Psoas muscle (tissue), 8 donors: ENCODE measurements around the gene NFATC2. TPM values are rescaled to one million over a fixed set of nuclear protein-coding genes. Genes with fewer than 3 reads are reported as not detected.

Source experiments
- ATAC-seq, 4 donors: fragments of 200-7000 bp; cut with Tn5 transposase; one replicate each; pipeline ENCODE4 v1.9.1; 2020; ENCODE audit warnings: moderate library complexity in 3 of 4, mild to moderate bottlenecking in 2 of 4
- DNase-seq, 2 donors: peaks; one replicate each; pipeline ENCODE4 v3.0.0-alpha.2; 2020
- H3K27ac ChIP-seq: fragments of 200-600 bp; one replicate; pipeline ENCODE4 v1.8.0; 2022
- H3K27me3 ChIP-seq, 3 donors: fragments of 200-600 bp in 1 of 3; one replicate each; pipeline versions ENCODE4 v1.6.1 to v1.8.0; 2013 to 2022; ENCODE audit warnings: low read length in 2 of 3, mild to moderate bottlenecking in 2 of 3, moderate library complexity in 1 of 3; ENCODE audit not compliant: insufficient read depth in 3 of 3
- H3K36me3 ChIP-seq, 2 donors: fragments of 200-600 bp in 1 of 2; one replicate each; pipeline versions ENCODE4 v1.6.1 to v1.8.0; 2013 to 2022; ENCODE audit warnings: low read depth in 1 of 2, mild to moderate bottlenecking in 1 of 2, moderate library complexity in 1 of 2; ENCODE audit not compliant: insufficient read depth in 1 of 2
- H3K4me1 ChIP-seq: fragments of 200-600 bp; one replicate; pipeline ENCODE4 v1.8.0; 2022
- H3K4me3 ChIP-seq: fragments of 200-600 bp; one replicate; pipeline ENCODE4 v1.8.0; 2022; ENCODE audit warnings: mild to moderate bottlenecking
- H3K9me3 ChIP-seq: fragments of 200-600 bp; one replicate; pipeline ENCODE4 v1.8.0; 2022
- CTCF ChIP-seq: fragments of 200-600 bp; IDR thresholded peaks from one replicate; pipeline ENCODE4 v1.8.0; 2022; ENCODE audit warnings: antibody characterized with exemption
- WGBS, 3 donors: extraction: QIAGEN DNeasy Blood & Tissue Kit; methylation state at CpG; one replicate each; pipeline versions ENCODE4 v1.1.6 to v1.1.7; 2013; 5-methylcytosine and 5-hydroxymethylcytosine counted together
- intact Hi-C, 2 donors: fragments of 100-400 bp; cut with DNase I; formaldehyde crosslinking; loops; one replicate each; pipeline versions ENCODE4 v1.11.0 to v1.14.2; 2022
- polyA plus RNA-seq, 3 donors: library from polyadenylated mRNA; stranded (reverse); fragments of 200-250 nt; gene quantifications; one replicate each; pipeline ENCODE4 v1.2.3, GENCODE V29; 2013
- total RNA-seq, 4 donors: library from RNA; stranded (reverse); fragmentation: NEBNext Ultra II Directional in 2 of 4; extraction: Animal tissue kit (Norgen Biotek cat#: 25700) in 2 of 4; gene quantifications; one replicate each; pipeline versions ENCODE4 v1.2.1 to v1.2.4, GENCODE V29; 2021 to 2023
- donor health status: healthy with polysubstance abuse.
- donor health status: DM: no; HTN: no; CAD: no; lungs with moderate emphysema.
- donor health status: Bipolar disorder and iron deficiency.
- donor health status: healthy.
- donor health status: DM: yes; HTN: yes; CAD: no.
- donor health status: DM: no; HTN: no; CAD: no.
- donor health status: DM: no; HTN: no; CAD: no.
- donor health status: DM: yes; HTN: yes; CAD: no.

NFATC2 gene
- total and polyA plus RNA-seq, 7 donors, result 0.18 to 3.1 (median 0.64) TPM

DNA sequence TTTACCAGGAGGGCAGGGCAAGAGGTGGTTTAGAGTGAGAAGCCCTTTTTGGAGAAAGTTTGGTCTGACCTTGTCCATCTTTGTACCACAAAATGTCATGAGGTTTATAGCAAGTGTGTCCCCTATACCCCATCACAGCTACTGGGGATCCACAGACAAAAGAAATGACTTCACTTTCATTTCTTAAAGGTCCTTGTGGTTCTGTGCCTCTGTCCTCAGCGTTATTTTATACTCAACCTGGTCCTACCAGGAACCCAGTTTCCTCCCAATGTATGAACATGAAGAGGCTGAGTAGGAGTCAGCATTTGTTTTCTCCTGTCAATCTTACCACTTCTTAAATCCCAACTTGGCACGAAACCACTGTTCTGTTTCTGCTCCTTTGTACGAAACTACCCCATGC, 157.6 kb downstream of the NFATC2 start:
- no peak for ATAC-seq
- no peaks in the 10 kb centered on the region for H3K36me3 ChIP-seq
- no peak overlapping the region for H3K27ac ChIP-seq
- H3K9me3 ChIP-seq, result no peaks in the 10 kb centered on the region
- H3K4me3 ChIP-seq, result no peak overlapping the region
- intact Hi-C loops, result no loop called here
- no peaks in the 10 kb centered on the region for H3K27me3 ChIP-seq
- 76 to 92% (median 76%) methylated on average over 3 of the region's 3 CpGs for WGBS, 3 donors
- DNase-seq, result no peak
- H3K4me1 ChIP-seq, result peaks cover 10% of the 10 kb centered on the region
- TF ChIP-seq CTCF, result no peak

DNA sequence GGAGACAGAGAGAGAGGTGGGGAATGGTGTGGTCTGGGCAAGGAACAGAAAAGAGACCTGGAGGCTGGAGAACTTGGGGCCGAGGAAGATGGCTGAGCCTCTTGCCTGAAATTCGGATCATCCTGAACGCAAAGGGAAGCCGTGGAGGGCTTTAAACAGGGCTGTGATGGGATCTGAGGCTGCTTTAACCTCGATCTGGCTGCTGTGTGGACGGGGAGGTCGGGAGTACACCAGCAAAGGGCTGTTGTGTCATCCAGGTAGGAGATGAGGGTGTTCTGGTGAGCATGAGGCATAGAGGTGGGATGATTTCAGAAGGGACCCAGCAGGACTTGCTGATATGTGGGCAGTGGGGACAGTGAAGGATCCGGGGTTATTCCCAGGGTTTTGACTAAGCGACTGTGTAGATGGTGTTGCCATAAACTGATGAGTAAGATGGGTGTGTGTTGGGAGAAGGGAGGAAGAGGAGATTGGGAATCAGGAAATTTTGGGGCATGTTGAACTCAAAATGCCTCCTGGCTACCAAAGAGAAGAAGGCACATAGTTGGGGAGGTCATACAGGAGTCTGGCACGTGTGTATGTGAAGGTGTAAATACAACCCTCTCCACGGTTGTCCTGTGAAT, 158.5 kb downstream of the NFATC2 start:
- TF ChIP-seq CTCF, result no peak
- no peak overlapping the region for H3K27ac ChIP-seq
- H3K27me3 ChIP-seq, result no peaks in the 10 kb centered on the region
- no peak for DNase-seq
- intact Hi-C loops, result no loop called here
- no peak for ATAC-seq
- H3K4me1 ChIP-seq, result peaks cover 10% of the 10 kb centered on the region
- H3K36me3 ChIP-seq, result no peaks in the 10 kb centered on the region
- no peaks in the 10 kb centered on the region for H3K9me3 ChIP-seq
- WGBS, 3 donors, result 86 to 92% (median 90%) methylated on average over 11 of the region's 11 CpGs
- H3K4me3 ChIP-seq, result no peak overlapping the region

GRCh38 chr20:51382986-51383821, 159.3 kb downstream of the NFATC2 start:
- Histone ChIP-seq H3K4me1 (peaks cover 10% of the 10 kb centered on the region), H3K27ac (no peak overlapping the region), H3K9me3 (no peaks in the 10 kb centered on the region), H3K27me3 (no peaks in the 10 kb centered on the region), H3K36me3 (no peaks in the 10 kb centered on the region), H3K4me3 (no peak overlapping the region)
- ATAC-seq (no peak), DNase-seq (no peak)
- intact Hi-C loops, result no loop called here
- 45 to 58% (median 53%) methylated on average over 23 of the region's 23 CpGs for WGBS, 3 donors
- no peak for TF ChIP-seq CTCF

DNA sequence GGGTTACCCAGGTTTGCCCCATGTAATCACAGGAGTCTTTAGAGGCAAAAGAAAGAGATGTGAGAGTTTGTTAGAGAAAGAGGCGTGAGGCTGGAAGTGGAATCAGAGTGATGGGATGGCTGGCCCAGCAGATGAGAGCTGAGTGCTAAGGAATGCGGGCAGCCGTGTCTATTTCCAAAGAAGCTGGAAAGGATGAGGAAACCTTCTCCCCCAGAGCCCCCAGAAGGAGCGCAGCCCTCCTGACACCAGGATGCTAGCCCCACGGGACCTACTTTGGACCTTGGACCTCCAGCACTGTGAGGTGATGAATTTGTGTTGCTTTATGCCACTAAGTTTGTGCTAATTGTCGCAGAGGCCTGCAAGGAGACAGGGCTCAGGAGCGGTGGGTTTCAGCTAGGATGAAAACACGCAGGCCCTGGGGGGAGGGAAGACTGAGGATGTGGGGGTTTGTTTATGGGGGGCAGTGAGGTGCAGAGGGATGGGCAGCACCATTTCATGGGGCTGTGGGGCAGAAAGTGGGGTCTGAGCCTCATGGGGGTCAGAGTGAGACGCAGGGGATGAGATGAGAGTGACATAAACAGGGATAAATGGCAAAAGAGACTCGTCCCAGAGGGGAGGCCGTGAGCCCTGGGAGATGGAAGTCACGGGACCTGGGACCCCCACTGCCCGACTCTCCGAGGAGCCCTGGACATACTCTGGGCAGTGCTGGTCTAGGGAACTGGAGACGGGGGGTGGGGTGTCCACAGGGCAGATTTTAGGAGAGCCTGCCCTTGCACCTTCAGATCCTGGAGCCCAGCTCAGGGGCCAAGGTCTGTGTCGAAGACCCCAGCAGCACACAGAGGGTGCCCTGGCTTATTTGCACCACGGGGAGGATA, 160.2 kb downstream of the NFATC2 start:
- Histone ChIP-seq H3K27ac (no peak overlapping the region), H3K27me3 (no peaks in the 10 kb centered on the region), H3K4me1 (peaks cover 10% of the 10 kb centered on the region), H3K4me3 (no peak overlapping the region), H3K36me3 (no peaks in the 10 kb centered on the region), H3K9me3 (no peaks in the 10 kb centered on the region)
- TF ChIP-seq CTCF, result no peak
- ATAC-seq (no peak), DNase-seq (no peak)
- 89 to 93% (median 93%) methylated on average over 17 of the region's 17 CpGs for WGBS, 3 donors
- intact Hi-C loops, result no loop called here
